GM21367 (cell line): Measurements from ENCODE around the gene DCXR.

ENCODE experiments used
- ATAC-seq: cut with Tn5 transposase; IDR thresholded peaks from one replicate; pipeline ENCODE4 v1.9.1; 2021; ENCODE audit not compliant: unreplicated experiment

DCXR gene

GRCh38 chr17:82073446-82073845 is 35.9 kb upstream of the DCXR start:
- ATAC-seq: no peak

- no peak for ATAC-seq
Observed at GRCh38 chr17:82072827-82073226, 35.3 kb upstream of the DCXR start.

- no peak for ATAC-seq
Observed at GRCh38 chr17:82070611-82071010, 33.1 kb upstream of the DCXR start.

GRCh38 chr17:82065638-82066303 is 28.3 kb upstream of the DCXR start, which contains the start of gene DUS1L:
Gene DUS1L, minus strand, starts transcription at chr17:82065804. Its CDS starts 745 bp downstream, at chr17:82065059.
- no peak for ATAC-seq

- no peak for ATAC-seq
Observed at GRCh38 chr17:82065193-82065637, 27.7 kb upstream of the DCXR start.

GRCh38 chr17:82064433-82065192 is 27.1 kb upstream of the DCXR start:
- ATAC-seq: no peak

- no peak for ATAC-seq
Observed at GRCh38 chr17:82063424-82064415, 26.2 kb upstream of the DCXR start.

GRCh38 chr17:82062984-82063368 is 25.5 kb upstream of the DCXR start:
- ATAC-seq: no peak

GRCh38 chr17:82062076-82062983 is 24.8 kb upstream of the DCXR start:
- no peak for ATAC-seq

GRCh38 chr17:82061047-82061925 is 23.8 kb upstream of the DCXR start:
- ATAC-seq: no peak

GRCh38 chr17:82060614-82061013 is 23.1 kb upstream of the DCXR start:
- no peak for ATAC-seq

GRCh38 chr17:82060001-82060380 is 22.5 kb upstream of the DCXR start:
- ATAC-seq: no peak

- no peak for ATAC-seq
Observed at GRCh38 chr17:82059272-82060000, 21.9 kb upstream of the DCXR start.

- ATAC-seq: no peak
Observed at GRCh38 chr17:82058855-82059249, 21.4 kb upstream of the DCXR start.

- no peak for ATAC-seq
Observed at GRCh38 chr17:82058230-82058854, 20.8 kb upstream of the DCXR start.

GRCh38 chr17:82056729-82057621 is 19.5 kb upstream of the DCXR start:
- no peak for ATAC-seq
